Endothelial cell of umbilical vein (primary cell): ENCODE results near the gene UGT2B7. TPM values are rescaled to one million over a fixed set of nuclear protein-coding genes. Genes with fewer than 3 reads are reported as not detected.

Source experiments
- BruUV-seq: library from RNA; stranded (reverse); fragments of 400-500 nt; replicated peaks from 2 replicates; lab custom pipeline; 2021; lab: Mats Ljungman, UMichigan
- CTCF ChIA-PET: fragments of 300-600, 350-600 bp; sonication (Branson Sonifier 250); formaldehyde crosslinking; loops from one replicate; lab custom pipeline; 2021; ENCODE audit warnings: antibody characterized with exemption, inconsistent platforms; lab: Charles Lee
- POLR2A ChIA-PET: fragments of 300-600, 350-600 bp; sonication (Branson Sonifier 250); formaldehyde crosslinking; loops from one replicate; lab custom pipeline; 2021; ENCODE audit warnings: antibody characterized with exemption, inconsistent platforms; lab: Charles Lee
- DNase-seq: peaks from one replicate; pipeline ENCODE4 v3.0.0-alpha.2; 2011; ENCODE audit warnings: low read depth, low spot score
- FAIRE-seq: peaks from 2 replicates; lab custom pipeline; 2011; peaks lifted over from hg19 to GRCh38; lab: Jason Lieb, UNC
- H2AFZ ChIP-seq: 2 replicates; pipeline ENCODE4 v1.6.0; 2012; ENCODE audit warnings: low read depth, low read length, control low read depth, inconsistent platforms
- H3K27ac ChIP-seq: 2 replicates; pipeline ENCODE4 v1.5.1; 2011; ENCODE audit warnings: low read depth, mild to moderate bottlenecking, control low read depth, low read length, moderate library complexity; ENCODE audit not compliant: insufficient read depth
- H3K27me3 ChIP-seq, 2 experiments: 2 replicates each; pipeline versions ENCODE4 v1.6.0 to v1.6.1; 2011; ENCODE audit warnings: low read length in 2 of 2, mixed read lengths in 1 of 2; ENCODE audit not compliant: control insufficient read depth in 2 of 2, insufficient read depth in 2 of 2
- H3K36me3 ChIP-seq, 2 experiments: 2 replicates in 1 of 2; 3 replicates in 1 of 2; pipeline ENCODE4 v1.5.1; 2011; ENCODE audit warnings: low read length in 2 of 2, mild to moderate bottlenecking in 1 of 2, moderate library complexity in 1 of 2; ENCODE audit not compliant: control insufficient read depth in 2 of 2, insufficient read depth in 2 of 2; ENCODE audit errors: extremely low read depth in 1 of 2
- H3K4me1 ChIP-seq: 3 replicates; pipeline ENCODE4 v1.5.1; 2011; ENCODE audit warnings: mild to moderate bottlenecking, low read length; ENCODE audit not compliant: control insufficient read depth, insufficient read depth; ENCODE audit errors: extremely low read depth
- H3K4me2 ChIP-seq: 2 replicates; pipeline ENCODE4 v1.6.1; 2011; ENCODE audit warnings: low read length, control low read depth, mixed read lengths; ENCODE audit not compliant: insufficient read depth
- H3K4me3 ChIP-seq, 3 experiments: fragments of 200-600 bp in 1 of 3; sonication (generic), shearing (Covaris generic) in 1 of 3; replicated peaks in 1 of 3; 2 replicates each; pipeline ENCODE4 v1.5.1; 2011 to 2016; ENCODE audit warnings: control low read depth in 3 of 3, low read length in 3 of 3, mild to moderate bottlenecking in 2 of 3, inconsistent platforms in 1 of 3, low read depth in 1 of 3, moderate library complexity in 1 of 3; ENCODE audit not compliant: insufficient read depth in 1 of 3
- H3K79me2 ChIP-seq: 2 replicates; pipeline ENCODE4 v1.6.0; 2012; ENCODE audit warnings: low read length, inconsistent platforms; ENCODE audit not compliant: control insufficient read depth, insufficient read depth
- H3K9ac ChIP-seq: replicated peaks from 2 replicates; pipeline ENCODE3; 2011; ENCODE audit warnings: low read length, control low read depth; ENCODE audit not compliant: insufficient read depth; ENCODE audit errors: extremely low read depth
- H3K9me1 ChIP-seq: replicated peaks from 3 replicates; pipeline ENCODE4 v1.6.0; 2011; ENCODE audit warnings: mild to moderate bottlenecking, low read length; ENCODE audit not compliant: control insufficient read depth, insufficient read depth; ENCODE audit errors: extremely low read depth
- H3K9me3 ChIP-seq: replicated peaks from 2 replicates; pipeline ENCODE4 v1.5.1; 2012; ENCODE audit warnings: low read length, inconsistent platforms; ENCODE audit not compliant: control insufficient read depth, insufficient read depth
- H4K20me1 ChIP-seq: replicated peaks from 2 replicates; pipeline ENCODE3; 2011; ENCODE audit warnings: mild to moderate bottlenecking, low read length; ENCODE audit not compliant: control insufficient read depth, insufficient read depth; ENCODE audit errors: extremely low read depth
- EZH2 ChIP-seq: IDR thresholded peaks from 2 replicates; pipeline ENCODE4 v1.6.1; 2012; ENCODE audit warnings: borderline replicate concordance, low read depth, mild to moderate bottlenecking, moderate library complexity, low read length, inconsistent platforms; ENCODE audit not compliant: severe bottlenecking
- FOS ChIP-seq: IDR thresholded peaks from 2 replicates; pipeline ENCODE4 v1.6.1; 2011; ENCODE audit warnings: mild to moderate bottlenecking, low read length, moderate library complexity, borderline replicate concordance; ENCODE audit not compliant: insufficient read depth
- GATA2 ChIP-seq: IDR thresholded peaks from 2 replicates; pipeline ENCODE4 v1.7.0; 2011; ENCODE audit warnings: low read depth, mild to moderate bottlenecking, moderate library complexity, mixed read lengths, low read length; ENCODE audit not compliant: insufficient read length, insufficient read depth
- JUN ChIP-seq: IDR thresholded peaks from 2 replicates; pipeline ENCODE4 v1.6.1; 2011; ENCODE audit warnings: borderline replicate concordance, low read depth; ENCODE audit not compliant: insufficient read length, insufficient read depth
- MYC ChIP-seq: IDR thresholded peaks from one replicate; pipeline ENCODE4 v1.6.1; 2011; ENCODE audit warnings: mild to moderate bottlenecking, low read depth, low read length
- POLR2A ChIP-seq: IDR thresholded peaks from 2 replicates; pipeline ENCODE4 v1.6.1; 2012; ENCODE audit warnings: low read depth, mild to moderate bottlenecking, control low read depth, low read length
- POLR2AphosphoS5 ChIP-seq: IDR thresholded peaks from 2 replicates; pipeline ENCODE4 v1.6.1; 2012; ENCODE audit warnings: low read depth, mild to moderate bottlenecking, control low read depth, low read length, moderate library complexity; ENCODE audit not compliant: insufficient read depth
- dilution Hi-C: fragments of 300-500 bp; cut with MboI; formaldehyde crosslinking; loops from one replicate; pipeline ENCODE4 v1.15.0; 2019; ENCODE audit warnings: low sequenced_read_pairs; ENCODE audit not compliant: extremely low pct_ligation_motif_present
- intact Hi-C: fragments of 100-400 bp; cut with micrococcal nuclease; formaldehyde crosslinking; loops from one replicate; pipeline ENCODE4 v1.10.0; 2022
- polyA plus RNA-seq, 4 experiments: library from polyadenylated mRNA; depleted of rRNA in 3 of 4; stranded (reverse) in 3 of 4; unstranded in 1 of 4; fragments of >200 nt; gene quantifications; 2 replicates each; pipeline versions ENCODE4 v1.2.1 to v1.2.3, GENCODE V29; 2011 to 2012; ENCODE audit warnings: missing spikeins in 1 of 4
- total RNA-seq: library from RNA; stranded (reverse); gene quantifications from 2 replicates; pipeline ENCODE4 v1.2.3, GENCODE V29; 2021
- TF ChIP-seq, protein P1 (sequence below), 2 donors: IDR thresholded peaks; 1 replicate in 1 of 2; 2 replicates in 1 of 2; pipeline ENCODE4 v1.5.1; 2011; ENCODE audit warnings: low read length in 2 of 2, mild to moderate bottlenecking in 2 of 2, moderate library complexity in 2 of 2, control low read depth in 1 of 2, inconsistent platforms in 1 of 2, low read depth in 1 of 2; ENCODE audit not compliant: insufficient read depth in 1 of 2; ENCODE audit errors: extremely low read depth in 1 of 2
- TF ChIP-seq, protein P2 (sequence below): IDR thresholded peaks from 2 replicates; pipeline ENCODE4 v1.6.1; 2011; ENCODE audit not compliant: insufficient read depth, insufficient read length

UGT2B7 gene
- total and polyA plus RNA-seq, 2 donors (not counting 3 experiments of a cell fraction or from before 2014, with no cell fraction given): not detected

DNA sequence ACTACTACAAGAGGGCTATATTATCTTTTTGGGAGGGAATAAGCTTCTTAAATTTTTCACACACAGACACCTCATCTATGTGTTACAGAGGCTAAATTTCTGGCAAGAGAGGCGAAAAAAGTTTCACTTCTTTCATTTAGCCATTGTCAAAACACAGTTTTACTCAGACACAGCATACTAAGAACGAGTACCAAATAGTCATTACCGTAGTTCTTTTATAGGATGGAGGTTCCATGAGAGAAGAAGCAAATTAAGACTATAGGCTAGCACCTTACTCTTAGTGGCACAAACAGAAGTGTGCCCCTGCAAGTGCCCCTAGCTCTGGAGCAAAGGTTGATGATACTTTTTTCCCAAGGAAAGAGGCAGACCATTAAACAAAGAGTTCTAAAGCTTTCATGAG, 26.2 kb downstream of the UGT2B7 start:
- no peaks in the 10 kb centered on the region for H3K79me2 ChIP-seq
- H2AFZ ChIP-seq: no peak overlapping the region
- H3K4me3 ChIP-seq: no peak overlapping the region
- H3K9ac ChIP-seq: no peak overlapping the region
- TF ChIP-seq JUN: no peak
- TF ChIP-seq, protein P1, sequence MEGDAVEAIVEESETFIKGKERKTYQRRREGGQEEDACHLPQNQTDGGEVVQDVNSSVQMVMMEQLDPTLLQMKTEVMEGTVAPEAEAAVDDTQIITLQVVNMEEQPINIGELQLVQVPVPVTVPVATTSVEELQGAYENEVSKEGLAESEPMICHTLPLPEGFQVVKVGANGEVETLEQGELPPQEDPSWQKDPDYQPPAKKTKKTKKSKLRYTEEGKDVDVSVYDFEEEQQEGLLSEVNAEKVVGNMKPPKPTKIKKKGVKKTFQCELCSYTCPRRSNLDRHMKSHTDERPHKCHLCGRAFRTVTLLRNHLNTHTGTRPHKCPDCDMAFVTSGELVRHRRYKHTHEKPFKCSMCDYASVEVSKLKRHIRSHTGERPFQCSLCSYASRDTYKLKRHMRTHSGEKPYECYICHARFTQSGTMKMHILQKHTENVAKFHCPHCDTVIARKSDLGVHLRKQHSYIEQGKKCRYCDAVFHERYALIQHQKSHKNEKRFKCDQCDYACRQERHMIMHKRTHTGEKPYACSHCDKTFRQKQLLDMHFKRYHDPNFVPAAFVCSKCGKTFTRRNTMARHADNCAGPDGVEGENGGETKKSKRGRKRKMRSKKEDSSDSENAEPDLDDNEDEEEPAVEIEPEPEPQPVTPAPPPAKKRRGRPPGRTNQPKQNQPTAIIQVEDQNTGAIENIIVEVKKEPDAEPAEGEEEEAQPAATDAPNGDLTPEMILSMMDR (IDR thresholded peaks at IDR 0.05; ENCODE audit: extremely low read depth in 1 of 2, insufficient read depth in 1 of 2, low read depth in 1 of 2, low read length in 2 of 2): no peak
- TF ChIP-seq GATA2: no peak
- TF ChIP-seq POLR2A: no peak
- TF ChIP-seq POLR2AphosphoS5: no peak
- TF ChIP-seq, protein P2, sequence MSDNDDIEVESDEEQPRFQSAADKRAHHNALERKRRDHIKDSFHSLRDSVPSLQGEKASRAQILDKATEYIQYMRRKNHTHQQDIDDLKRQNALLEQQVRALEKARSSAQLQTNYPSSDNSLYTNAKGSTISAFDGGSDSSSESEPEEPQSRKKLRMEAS: no peak
- no peak for TF ChIP-seq EZH2
- no peak for TF ChIP-seq FOS
- no peak for TF ChIP-seq MYC
- H3K27me3 ChIP-seq: no peaks in the 10 kb centered on the region
- no peaks in the 10 kb centered on the region for H3K9me3 ChIP-seq
- no peaks in the 10 kb centered on the region for H3K9me1 ChIP-seq
- H3K36me3 ChIP-seq: no peaks in the 10 kb centered on the region
- ChIA-PET CTCF (interaction anchor here (1.3 to 1.5 kb wide), 4 partner anchors 23 to 98 kb away, joined by 3 to 4 read pairs (median 3); no protein-coding TSS in a partner anchor), POLR2A (no interaction called here)
- FAIRE-seq: no peak
- intact Hi-C loops (no loop called here), dilution Hi-C loops (no loop called here)
- H3K27ac ChIP-seq: no peak overlapping the region
- no peaks in the 10 kb centered on the region for H3K4me1 ChIP-seq
- no peak overlapping the region for H3K4me2 ChIP-seq
- BruUV-seq: no TSS peak
- no peak for DNase-seq
- no peaks in the 10 kb centered on the region for H4K20me1 ChIP-seq
